GM19455 (cell line): Measurements from ENCODE around the gene TMEM54.

ENCODE experiments used
- ATAC-seq: cut with Tn5 transposase; IDR thresholded peaks from one replicate; pipeline ENCODE4 v1.9.1; 2021; ENCODE audit not compliant: unreplicated experiment

TMEM54 gene

GRCh38 chr1:32865639-32866405 is 35.4 kb downstream of the TMEM54 start:
- ATAC-seq, result no peak

GRCh38 chr1:32864375-32865019 is 36.7 kb downstream of the TMEM54 start:
- no peak for ATAC-seq

- ATAC-seq, result no peak
Observed at GRCh38 chr1:32863881-32864245, 37.3 kb downstream of the TMEM54 start.

- ATAC-seq, result no peak
Observed at GRCh38 chr1:32863218-32863880, 37.8 kb downstream of the TMEM54 start.

- no peak for ATAC-seq
Observed at GRCh38 chr1:32861904-32862695, 39.1 kb downstream of the TMEM54 start.

GRCh38 chr1:32860566-32860965 is 40.6 kb downstream of the TMEM54 start:
- no peak for ATAC-seq

GRCh38 chr1:32859915-32860314 is 41.3 kb downstream of the TMEM54 start:
- no peak for ATAC-seq

GRCh38 chr1:32858791-32859190 is 42.4 kb downstream of the TMEM54 start:
- ATAC-seq, result no peak

- ATAC-seq, result no peak
Observed at GRCh38 chr1:32858136-32858535, 43.1 kb downstream of the TMEM54 start.

GRCh38 chr1:32855861-32856617 is 45.1 kb downstream of the TMEM54 start:
- no peak for ATAC-seq

- ATAC-seq, result no peak
Observed at GRCh38 chr1:32848354-32849063, 52.7 kb downstream of the TMEM54 start.
